HepG2 (cell line): ENCODE measurements around the gene PRKCB. TPM values are rescaled to one million over a fixed set of nuclear protein-coding genes. Genes with fewer than 3 reads are reported as not detected.

Experiments
- ATAC-seq: fragments of 200-7000 bp; cut with Tn5 transposase; 3 replicates; pipeline ENCODE4 v1.9.1; 2020; ENCODE audit warnings: mild to moderate bottlenecking, moderate library complexity
- BruUV-seq: library from RNA; stranded (reverse); fragments of 400-500 nt; replicated peaks from 2 replicates; lab custom pipeline; 2021; lab: Mats Ljungman, UMichigan
- CTCF ChIA-PET: fragments of 300-600 bp; formaldehyde crosslinking; extraction: SDS; loops from one replicate; lab custom pipeline; 2021; ENCODE audit warnings: low total read pairs, inconsistent platforms, low intra/inter-chr PET ratio; lab: Yijun Ruan, JAX
- POLR2A ChIA-PET: fragments of 350-600 bp; sonication (Branson Sonifier 250); formaldehyde crosslinking; loops from one replicate; lab custom pipeline; 2020; ENCODE audit warnings: antibody characterized with exemption, inconsistent platforms; lab: Yijun Ruan, JAX
- DNase-seq: peaks from one replicate; pipeline ENCODE4 v3.0.0-alpha.2; 2015; ENCODE audit warnings: low spot score
- FAIRE-seq: peaks from 3 replicates; lab custom pipeline; 2011; peaks lifted over from hg19 to GRCh38; lab: Jason Lieb, UNC
- H2AFZ ChIP-seq: one replicate; pipeline ENCODE4 v1.6.1; 2011; ENCODE audit warnings: low read length, inconsistent platforms
- H3K27ac ChIP-seq: fragments of 300-600 bp; 3 replicates; pipeline ENCODE4 v1.8.0; 2011; ENCODE audit warnings: mixed run types, mild to moderate bottlenecking, mixed read lengths, low read length, inconsistent platforms; ENCODE audit not compliant: insufficient read depth; ENCODE audit errors: extremely low read length
- H3K27me3 ChIP-seq, 2 experiments: fragments of 200-600 bp in 1 of 2; 2 replicates in 1 of 2; 3 replicates in 1 of 2; pipeline versions ENCODE4 v1.6.0 to v1.8.0; 2011; ENCODE audit warnings: low read length in 2 of 2, mild to moderate bottlenecking in 2 of 2, moderate library complexity in 2 of 2, inconsistent platforms in 1 of 2; ENCODE audit not compliant: insufficient read depth in 2 of 2, control insufficient read depth in 1 of 2
- H3K36me3 ChIP-seq, 2 experiments: fragments of 200-600 bp in 1 of 2; replicated peaks in 1 of 2; 2 replicates in 1 of 2; 3 replicates in 1 of 2; pipeline versions ENCODE4 v1.5.1 to v1.8.0; 2011; ENCODE audit warnings: low read length in 2 of 2, inconsistent platforms in 1 of 2; ENCODE audit not compliant: insufficient read depth in 2 of 2, control insufficient read depth in 1 of 2
- H3K4me1 ChIP-seq: 2 replicates; pipeline ENCODE4 v1.5.1; 2012; ENCODE audit warnings: low read length, inconsistent platforms; ENCODE audit not compliant: insufficient read depth
- H3K4me2 ChIP-seq: 2 replicates; pipeline ENCODE4 v1.6.0; 2011; ENCODE audit warnings: low read depth, low read length, inconsistent platforms
- H3K4me3 ChIP-seq, 3 experiments: fragments of 200-600 bp in 1 of 3; sonication (generic), shearing (Covaris generic) in 1 of 3; replicated peaks in 1 of 3; 2 replicates each; pipeline ENCODE4 v1.5.1; 2011 to 2016; ENCODE audit warnings: low read length in 3 of 3, inconsistent platforms in 2 of 3, low read depth in 2 of 3, mild to moderate bottlenecking in 2 of 3, control low read depth in 1 of 3, mixed read lengths in 1 of 3; ENCODE audit not compliant: insufficient read depth in 1 of 3
- H3K79me2 ChIP-seq: one replicate; pipeline ENCODE4 v1.6.1; 2011; ENCODE audit warnings: low read length, inconsistent platforms; ENCODE audit not compliant: insufficient read depth
- H3K9ac ChIP-seq: 2 replicates; pipeline ENCODE4 v1.6.0; 2011; ENCODE audit warnings: mild to moderate bottlenecking, low read depth, low read length, inconsistent platforms; ENCODE audit not compliant: insufficient read depth
- H3K9me3 ChIP-seq: 2 replicates; pipeline ENCODE4 v1.5.1; 2012; ENCODE audit warnings: mild to moderate bottlenecking, low read length
- H4K20me1 ChIP-seq: 2 replicates; pipeline ENCODE4 v1.6.0; 2011; ENCODE audit warnings: inconsistent platforms, mild to moderate bottlenecking, low read length, moderate library complexity; ENCODE audit not compliant: insufficient read depth
- ARID3A ChIP-seq: IDR thresholded peaks from 2 replicates; pipeline ENCODE4 v1.6.1; 2012; ENCODE audit warnings: low read depth, low read length, improper control_type of control experiment
- CSRNP2 ChIP-seq: sonication (generic); formaldehyde crosslinking; conservative IDR thresholded peaks from 2 replicates; pipeline ENCODE4 v1.8.0; 2022; ENCODE audit warnings: low read depth, missing genetic modification reagents
- DNMT1 ChIP-seq: sonication (generic); formaldehyde crosslinking; IDR thresholded peaks from 2 replicates; pipeline ENCODE4 v1.5.1; 2020; ENCODE audit warnings: mild to moderate bottlenecking, missing genetic modification reagents
- EED ChIP-seq: sonication (generic); formaldehyde crosslinking; IDR thresholded peaks from 2 replicates; pipeline ENCODE4 v1.5.0; 2020; ENCODE audit warnings: mild to moderate bottlenecking, missing genetic modification reagents
- PLSCR1 ChIP-seq: sonication (generic); formaldehyde crosslinking; IDR thresholded peaks from 2 replicates; pipeline ENCODE4 v1.5.0; 2020; ENCODE audit warnings: missing genetic modification reagents, mild to moderate bottlenecking, borderline replicate concordance
- RAD21 ChIP-seq: fragments of 450-650 bp; formaldehyde crosslinking; IDR thresholded peaks from 2 replicates; pipeline ENCODE4 v1.5.0; 2020; ENCODE audit warnings: mild to moderate bottlenecking
- RFX3 ChIP-seq: IDR thresholded peaks from 2 replicates; pipeline ENCODE4 v1.6.1; 2016; ENCODE audit warnings: missing biosample characterization, missing genetic modification reagents
- SNAPC5 ChIP-seq: sonication (generic); formaldehyde crosslinking; IDR thresholded peaks from 2 replicates; pipeline ENCODE4 v1.8.1; 2023; ENCODE audit warnings: mild to moderate bottlenecking, missing genetic modification reagents, borderline replicate concordance
- ZFP91 ChIP-seq: sonication (generic); formaldehyde crosslinking; IDR thresholded peaks from 2 replicates; pipeline ENCODE4 v1.9.0; 2022; ENCODE audit warnings: missing genetic modification reagents, mild to moderate bottlenecking, borderline replicate concordance
- ZMAT3 ChIP-seq: sonication (generic); formaldehyde crosslinking; conservative IDR thresholded peaks from 2 replicates; pipeline ENCODE4 v1.7.0; 2021; ENCODE audit warnings: missing genetic modification reagents
- ZNF567 ChIP-seq: sonication (generic); formaldehyde crosslinking; IDR thresholded peaks from 2 replicates; pipeline ENCODE4 v1.8.1; 2023; ENCODE audit warnings: mild to moderate bottlenecking, missing genetic modification reagents, borderline replicate concordance
- ZNF589 ChIP-seq: sonication (generic); formaldehyde crosslinking; conservative IDR thresholded peaks from 2 replicates; pipeline ENCODE4 v1.8.0; 2022; ENCODE audit warnings: mild to moderate bottlenecking, moderate library complexity, missing genetic modification reagents
- WGBS: methylation state at CpG from one replicate; pipeline ENCODE4 v1.1.6; 2017; ENCODE audit warnings: low lambda C conversion rate; 5-methylcytosine and 5-hydroxymethylcytosine counted together
- in situ Hi-C: cut with HindIII; loops from 2 replicates; pipeline ENCODE4 v1.10.0; 2017; ENCODE audit warnings: low pct_unique_long_range_greater_than_20kb; ENCODE audit not compliant: extremely low pct_ligation_motif_present
- intact Hi-C: fragments of 100-400 bp; cut with micrococcal nuclease; formaldehyde crosslinking; loops from one replicate; pipeline ENCODE4 v1.10.0; 2022; ENCODE audit not compliant: unreplicated experiment
- polyA plus RNA-seq, 8 experiments: library from polyadenylated mRNA; depleted of rRNA in 3 of 8; stranded (reverse) in 7 of 8; unstranded in 1 of 8; fragments of >200 nt; fragmentation: Illumina TruSeq in 4 of 8; extraction: Trizol in 4 of 8; gene quantifications; 2 replicates each; pipeline versions ENCODE4 v1.2.1 to v1.2.3, GENCODE V29; 2011 to 2016; ENCODE audit warnings: low read depth in 4 of 8, missing spikeins in 1 of 8, mixed read lengths in 1 of 8; ENCODE audit not compliant: insufficient read depth in 1 of 8
- total RNA-seq, 5 experiments: library from RNA; depleted of rRNA; stranded (reverse); fragments of >200 nt; fragmentation: Illumina TruSeq; extraction: Trizol; gene quantifications; 2 replicates each; pipeline ENCODE4 v1.2.3, GENCODE V29; 2016; ENCODE audit warnings: low read depth in 1 of 5
- TF ChIP-seq, protein P1 (sequence below): sonication (generic); formaldehyde crosslinking; IDR thresholded peaks from 2 replicates; pipeline ENCODE4 v1.8.1; 2023; ENCODE audit warnings: missing genetic modification reagents, mild to moderate bottlenecking, borderline replicate concordance
- TF ChIP-seq, protein P2 (sequence below): sonication (generic); formaldehyde crosslinking; IDR thresholded peaks from 2 replicates; pipeline ENCODE4 v1.9.0; 2022; ENCODE audit warnings: low read depth, missing genetic modification reagents

PRKCB gene
- total and polyA plus RNA-seq, 2 of the 13 experiments (the other 11 are each of a cell fraction or from before 2014, with no cell fraction given) = 0.01 TPM; not detected in 1

GRCh38 chr16:24041834-24042631 lies 206.2 kb downstream of the PRKCB start:
- no peaks in the 10 kb centered on the region for H4K20me1 ChIP-seq
- no TSS peak for BruUV-seq
- H3K4me3 ChIP-seq = no peak overlapping the region
- POLR2A ChIA-PET = no interaction called here
- H3K9ac ChIP-seq = no peak overlapping the region
- in situ Hi-C loops = loop anchor here (5.0 kb wide), 1 partner anchor 460 kb away; no protein-coding TSS in a partner anchor
- ATAC-seq (peak; percentile 80), DNase-seq (peak; percentile 50), FAIRE-seq (peak; percentile 80)
- CTCF ChIA-PET = interaction anchor here (0.7 to 1.6 kb wide), 4 partner anchors 71 to 462 kb away, joined by 3 to 25 read pairs (median 12); no protein-coding TSS in a partner anchor
- no peak overlapping the region for H3K4me2 ChIP-seq
- no peaks in the 10 kb centered on the region for H3K9me3 ChIP-seq
- H3K79me2 ChIP-seq = no peaks in the 10 kb centered on the region
- H3K36me3 ChIP-seq = no peaks in the 10 kb centered on the region
- H3K27me3 ChIP-seq = no peaks in the 10 kb centered on the region; a peak in 2 of 5 replicates
- H2AFZ ChIP-seq = no peak overlapping the region
- intact Hi-C loops = loop anchor here (1.0 to 2.0 kb wide), 2 partner anchors 73 to 462 kb away; no protein-coding TSS in a partner anchor
- no peak overlapping the region for H3K27ac ChIP-seq
- H3K4me1 ChIP-seq = no peaks in the 10 kb centered on the region
- WGBS = 17% methylated on average over 11 of the region's 11 CpGs
- TF ChIP-seq SNAPC5 (CRISPR knock-in tag) (no peak), ZNF589 (CRISPR knock-in tag) (no peak), PLSCR1 (CRISPR knock-in tag) (no peak), EED (CRISPR knock-in tag) (no peak), RAD21 (CRISPR knock-in tag) (peak; percentile 74; the same call in 1 of the 2 replicates), ARID3A (0 out of 2 replicates have a peak, but pooled peaks have one; percentile 24), CSRNP2 (CRISPR knock-in tag) (no peak), ZFP91 (CRISPR knock-in tag) (no peak), RFX3 (CRISPR knock-in tag) (no peak), ZMAT3 (CRISPR knock-in tag) (no peak), ZNF567 (CRISPR knock-in tag) (no peak), DNMT1 (CRISPR knock-in tag) (no peak)
- TF ChIP-seq, protein P1, sequence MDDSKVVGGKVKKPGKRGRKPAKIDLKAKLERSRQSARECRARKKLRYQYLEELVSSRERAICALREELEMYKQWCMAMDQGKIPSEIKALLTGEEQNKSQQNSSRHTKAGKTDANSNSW = no peak
- TF ChIP-seq, protein P2, sequence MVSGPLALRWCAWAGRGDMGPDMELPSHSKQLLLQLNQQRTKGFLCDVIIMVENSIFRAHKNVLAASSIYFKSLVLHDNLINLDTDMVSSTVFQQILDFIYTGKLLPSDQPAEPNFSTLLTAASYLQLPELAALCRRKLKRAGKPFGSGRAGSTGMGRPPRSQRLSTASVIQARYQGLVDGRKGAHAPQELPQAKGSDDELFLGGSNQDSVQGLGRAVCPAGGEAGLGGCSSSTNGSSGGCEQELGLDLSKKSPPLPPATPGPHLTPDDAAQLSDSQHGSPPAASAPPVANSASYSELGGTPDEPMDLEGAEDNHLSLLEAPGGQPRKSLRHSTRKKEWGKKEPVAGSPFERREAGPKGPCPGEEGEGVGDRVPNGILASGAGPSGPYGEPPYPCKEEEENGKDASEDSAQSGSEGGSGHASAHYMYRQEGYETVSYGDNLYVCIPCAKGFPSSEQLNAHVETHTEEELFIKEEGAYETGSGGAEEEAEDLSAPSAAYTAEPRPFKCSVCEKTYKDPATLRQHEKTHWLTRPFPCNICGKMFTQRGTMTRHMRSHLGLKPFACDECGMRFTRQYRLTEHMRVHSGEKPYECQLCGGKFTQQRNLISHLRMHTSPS (CRISPR knock-in tag) = no peak
